ENCODE measurements around the gene TBL1XR1.

DNA sequence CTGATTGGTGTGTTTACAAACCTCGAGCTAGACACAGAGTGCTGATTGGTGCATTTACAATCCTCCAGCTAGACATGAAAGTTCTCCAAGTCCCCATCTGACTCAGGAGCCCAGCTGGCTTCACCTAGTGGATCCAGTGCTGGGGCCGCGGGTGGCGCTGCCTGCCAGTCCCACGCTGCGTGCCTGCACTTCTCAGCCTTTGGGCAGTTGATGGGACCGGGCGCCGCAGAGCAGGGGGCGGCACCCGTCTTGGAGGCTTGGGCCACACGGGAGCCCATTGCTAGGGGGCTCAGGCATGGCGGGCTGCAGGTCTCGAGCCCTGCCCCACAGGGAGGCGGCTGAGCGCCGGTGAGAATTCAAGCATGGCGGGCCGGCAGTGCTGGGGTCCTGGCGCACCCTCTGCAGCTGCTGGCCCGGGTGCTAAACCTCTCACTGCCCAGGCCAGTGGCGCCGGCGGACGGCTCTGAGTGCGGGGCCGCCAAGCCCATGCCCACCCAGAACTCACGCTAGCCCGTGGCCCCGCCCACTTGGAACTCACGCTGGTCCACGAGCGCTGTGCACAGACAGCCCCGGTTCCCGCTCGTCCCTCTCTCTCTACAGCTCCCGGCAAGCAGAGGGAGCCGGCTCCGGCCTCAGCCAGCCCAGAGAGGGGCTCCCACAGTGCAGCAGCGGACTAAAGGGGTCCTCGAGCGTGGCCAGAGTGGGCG, 6.6 kb upstream of the TBL1XR1 start:
- TF ChIP-seq, protein P1, sequence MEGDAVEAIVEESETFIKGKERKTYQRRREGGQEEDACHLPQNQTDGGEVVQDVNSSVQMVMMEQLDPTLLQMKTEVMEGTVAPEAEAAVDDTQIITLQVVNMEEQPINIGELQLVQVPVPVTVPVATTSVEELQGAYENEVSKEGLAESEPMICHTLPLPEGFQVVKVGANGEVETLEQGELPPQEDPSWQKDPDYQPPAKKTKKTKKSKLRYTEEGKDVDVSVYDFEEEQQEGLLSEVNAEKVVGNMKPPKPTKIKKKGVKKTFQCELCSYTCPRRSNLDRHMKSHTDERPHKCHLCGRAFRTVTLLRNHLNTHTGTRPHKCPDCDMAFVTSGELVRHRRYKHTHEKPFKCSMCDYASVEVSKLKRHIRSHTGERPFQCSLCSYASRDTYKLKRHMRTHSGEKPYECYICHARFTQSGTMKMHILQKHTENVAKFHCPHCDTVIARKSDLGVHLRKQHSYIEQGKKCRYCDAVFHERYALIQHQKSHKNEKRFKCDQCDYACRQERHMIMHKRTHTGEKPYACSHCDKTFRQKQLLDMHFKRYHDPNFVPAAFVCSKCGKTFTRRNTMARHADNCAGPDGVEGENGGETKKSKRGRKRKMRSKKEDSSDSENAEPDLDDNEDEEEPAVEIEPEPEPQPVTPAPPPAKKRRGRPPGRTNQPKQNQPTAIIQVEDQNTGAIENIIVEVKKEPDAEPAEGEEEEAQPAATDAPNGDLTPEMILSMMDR (IDR thresholded peaks at IDR 0.05) = no peak
- TF ChIP-seq POLR2A (IDR thresholded peaks at IDR 0.05) = no peak
